ENCODE results near the gene HRC.
A peak's percentile ranks its signal among the peaks of the same experiment; 100 is the strongest.

Gene HRC

DNA sequence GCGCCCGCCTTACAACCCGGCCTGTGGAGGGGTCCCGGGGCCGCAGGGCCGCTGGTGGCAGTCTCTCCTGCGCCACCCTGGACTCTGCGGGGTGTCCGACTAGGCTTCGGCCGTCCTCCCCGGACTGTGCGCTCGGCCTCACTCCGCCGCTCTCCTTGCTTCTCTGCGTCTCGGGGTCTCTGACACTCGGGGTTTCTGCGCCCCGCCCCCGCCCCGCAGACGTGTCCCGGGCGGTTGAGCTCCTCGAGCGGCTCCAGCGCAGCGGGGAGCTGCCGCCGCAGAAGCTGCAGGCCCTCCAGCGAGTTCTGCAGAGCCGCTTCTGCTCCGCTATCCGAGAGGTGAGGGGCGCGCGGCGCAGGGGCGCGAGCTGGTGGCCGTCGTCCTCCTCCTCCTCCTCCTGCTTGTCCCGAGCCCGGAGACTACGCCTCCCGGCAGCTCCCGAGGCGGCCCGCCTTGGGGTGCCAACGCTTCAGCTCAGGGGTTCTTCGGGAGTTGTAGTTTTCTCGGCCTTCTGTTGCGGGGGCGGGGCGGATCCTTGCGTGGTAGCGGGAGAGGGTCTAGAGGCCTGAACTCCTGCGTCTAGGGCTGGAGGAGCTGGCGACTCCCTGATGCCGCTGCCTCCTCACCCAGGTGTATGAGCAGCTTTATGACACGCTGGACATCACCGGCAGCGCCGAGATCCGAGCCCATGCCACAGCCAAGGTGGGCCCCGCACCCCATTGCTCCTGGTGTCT is 40.4 kb downstream of the HRC start:
- DNase-seq (ENCODE audit: low read depth): no peak

DNA sequence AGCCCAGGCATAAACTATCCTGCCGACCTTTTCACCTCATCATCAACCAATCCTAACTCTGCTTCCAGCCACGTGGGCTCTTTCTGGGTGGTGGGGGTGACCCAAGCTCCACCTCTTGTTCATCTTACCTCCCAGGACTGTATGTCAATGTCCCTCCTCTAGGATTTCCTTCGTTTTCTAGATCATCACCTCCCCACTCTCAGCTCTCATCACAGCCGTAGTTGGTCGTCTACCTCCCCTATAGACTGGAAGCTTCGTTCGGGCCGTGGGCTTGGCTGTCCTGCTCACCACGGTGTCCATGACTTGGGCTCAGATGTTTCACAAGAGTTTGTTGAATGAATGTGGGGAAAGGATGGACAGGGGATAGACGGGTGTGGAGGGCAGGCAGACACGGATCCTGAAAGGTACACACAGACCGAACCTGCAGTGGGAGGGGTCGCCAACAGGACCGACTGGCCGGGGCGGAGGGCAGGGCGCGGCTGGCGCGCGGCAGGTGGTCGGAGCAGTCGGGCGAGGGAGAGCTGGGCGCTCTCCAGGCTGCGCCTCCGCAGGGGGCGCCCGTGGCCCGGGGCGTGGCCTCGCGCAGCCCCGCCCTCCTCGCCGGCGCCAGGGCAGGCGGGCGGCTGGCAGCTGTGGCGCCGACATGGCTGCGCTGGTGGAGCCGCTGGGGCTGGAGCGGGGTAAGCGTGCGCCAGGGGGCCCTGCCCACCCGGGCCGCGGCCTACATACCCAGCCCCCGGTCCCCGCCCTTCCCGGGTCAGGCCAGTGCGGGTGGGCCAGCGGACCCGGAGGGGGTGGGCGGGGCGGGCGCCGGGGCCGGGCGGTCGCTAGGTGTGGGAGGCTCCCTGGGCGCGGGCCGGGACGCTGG is 41.2 kb downstream of the HRC start, which contains the start of gene LIN7B:
Gene LIN7B, plus strand, starts transcription at position 609 of the 868 bp plus-strand sequence. Its CDS starts 35 bp downstream, at position 644.
- DNase-seq (ENCODE audit: low read depth): peak; percentile 53

DNA sequence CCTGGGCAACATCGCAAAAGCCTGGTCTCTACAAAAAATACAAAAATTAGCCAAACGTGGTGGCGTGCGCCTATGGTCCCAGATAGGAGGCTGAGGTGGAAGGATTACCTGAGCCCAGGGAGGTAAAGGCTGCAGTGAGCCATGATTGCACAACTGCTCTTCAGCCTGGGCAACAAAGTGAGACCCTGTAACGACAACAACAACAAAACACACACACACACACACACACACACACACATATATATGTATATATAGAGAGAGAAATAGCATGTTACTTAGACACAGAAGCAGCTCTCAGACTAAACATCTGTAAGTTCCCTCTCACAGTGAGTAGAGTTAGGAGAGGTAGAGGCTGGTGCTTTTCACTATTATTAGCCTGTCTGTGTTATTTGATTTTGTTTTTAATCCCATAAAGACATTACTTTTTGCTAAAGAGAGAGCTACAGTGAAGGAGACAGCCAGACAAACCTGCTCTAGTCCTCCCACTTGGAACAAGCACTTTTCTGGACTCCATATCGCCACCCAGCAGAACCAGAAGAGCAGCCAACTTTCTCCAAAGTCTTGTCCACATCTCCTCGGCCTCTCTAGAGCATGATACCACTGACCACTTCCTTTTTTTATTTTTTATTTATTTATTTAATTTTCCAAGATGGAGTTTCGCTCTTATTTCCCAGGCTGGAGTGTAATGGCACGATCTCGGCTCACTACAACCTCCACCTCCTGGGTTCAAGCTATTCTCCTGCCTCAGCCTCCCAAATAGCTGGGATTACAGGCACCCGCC is 43.8 kb downstream of the HRC start:
- no peak for DNase-seq (ENCODE audit: low read depth)

GRCh38 chr19:49110567-49110966 is 44.6 kb downstream of the HRC start:
- no peak for DNase-seq (ENCODE audit: low read depth)

GRCh38 chr19:49109569-49110233 is 45.5 kb downstream of the HRC start:
- no peak for DNase-seq (ENCODE audit: low read depth)

DNA sequence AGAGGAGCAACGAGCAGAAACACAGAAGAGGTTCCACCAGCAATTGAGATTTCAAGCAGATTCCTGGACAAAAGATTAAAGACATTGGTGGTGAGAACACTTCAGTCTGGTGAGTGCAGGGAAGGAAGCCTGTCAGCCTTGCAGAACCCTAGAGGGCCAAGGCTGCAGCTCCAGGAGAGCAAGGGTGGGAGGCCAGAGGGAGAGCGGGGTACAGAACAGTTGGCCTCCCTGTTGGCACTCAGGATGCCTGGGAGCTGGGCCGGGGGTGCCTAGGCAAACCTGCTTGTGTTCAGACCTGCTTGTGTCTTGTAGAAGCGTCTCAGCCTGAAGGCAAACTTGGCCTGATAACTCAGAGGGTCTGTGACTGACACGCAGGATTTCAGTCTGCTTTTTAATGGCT is 46.1 kb downstream of the HRC start:
- no peak for DNase-seq (ENCODE audit: low read depth)

DNA sequence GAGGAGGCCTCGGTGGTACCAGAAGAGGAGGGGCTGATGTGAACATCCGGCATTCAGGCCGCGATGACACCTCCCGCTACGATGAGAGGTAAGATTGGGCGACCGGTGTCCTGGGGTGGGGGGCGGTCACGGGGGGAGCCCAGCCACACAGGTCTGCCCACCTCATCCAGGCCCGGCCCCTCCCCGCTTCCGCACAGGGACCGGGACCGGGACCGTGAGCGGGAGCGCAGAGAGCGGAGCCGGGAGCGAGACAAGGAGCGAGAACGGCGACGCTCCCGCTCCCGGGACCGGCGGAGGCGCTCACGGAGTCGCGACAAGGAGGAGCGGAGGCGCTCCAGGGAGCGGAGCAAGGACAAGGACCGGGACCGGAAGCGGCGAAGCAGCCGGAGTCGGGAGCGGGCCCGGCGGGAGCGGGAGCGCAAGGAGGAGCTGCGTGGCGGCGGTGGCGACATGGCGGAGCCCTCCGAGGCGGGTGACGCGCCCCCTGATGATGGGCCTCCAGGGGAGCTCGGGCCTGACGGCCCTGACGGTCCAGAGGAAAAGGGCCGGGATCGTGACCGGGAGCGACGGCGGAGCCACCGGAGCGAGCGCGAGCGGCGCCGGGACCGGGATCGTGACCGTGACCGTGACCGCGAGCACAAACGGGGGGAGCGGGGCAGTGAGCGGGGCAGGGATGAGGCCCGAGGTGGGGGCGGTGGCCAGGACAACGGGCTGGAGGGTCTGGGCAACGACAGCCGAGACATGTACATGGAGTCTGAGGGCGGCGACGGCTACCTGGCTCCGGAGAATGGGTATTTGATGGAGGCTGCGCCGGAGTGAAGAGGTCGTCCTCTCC is 47.4 kb downstream of the HRC start:
- DNase-seq (ENCODE audit: low read depth): no peak

DNA sequence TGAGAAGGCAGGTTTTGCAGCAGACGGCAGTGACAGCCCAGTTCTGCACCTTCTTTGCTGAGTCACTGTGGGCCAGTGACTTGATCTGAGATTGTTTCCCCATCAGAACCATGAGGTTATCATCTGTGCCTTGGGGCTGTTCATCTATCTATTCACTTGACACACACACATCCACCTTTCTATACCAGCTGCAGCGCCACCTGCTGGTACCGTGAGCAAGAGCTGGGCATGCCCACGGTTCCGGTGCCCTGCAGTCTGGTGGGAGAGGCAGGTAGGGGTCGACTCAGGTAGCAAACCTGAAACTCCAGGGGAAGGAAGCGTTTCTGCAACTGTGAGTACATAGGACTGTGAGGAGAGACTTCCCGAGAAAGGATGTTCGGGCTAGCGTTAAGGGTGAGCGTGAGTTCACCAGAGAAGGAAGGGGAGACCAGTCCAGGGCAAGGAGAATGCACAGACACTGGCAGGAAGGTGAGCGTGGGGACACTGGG is 48.5 kb downstream of the HRC start:
- peak; percentile 53 for DNase-seq (ENCODE audit: low read depth)

DNA sequence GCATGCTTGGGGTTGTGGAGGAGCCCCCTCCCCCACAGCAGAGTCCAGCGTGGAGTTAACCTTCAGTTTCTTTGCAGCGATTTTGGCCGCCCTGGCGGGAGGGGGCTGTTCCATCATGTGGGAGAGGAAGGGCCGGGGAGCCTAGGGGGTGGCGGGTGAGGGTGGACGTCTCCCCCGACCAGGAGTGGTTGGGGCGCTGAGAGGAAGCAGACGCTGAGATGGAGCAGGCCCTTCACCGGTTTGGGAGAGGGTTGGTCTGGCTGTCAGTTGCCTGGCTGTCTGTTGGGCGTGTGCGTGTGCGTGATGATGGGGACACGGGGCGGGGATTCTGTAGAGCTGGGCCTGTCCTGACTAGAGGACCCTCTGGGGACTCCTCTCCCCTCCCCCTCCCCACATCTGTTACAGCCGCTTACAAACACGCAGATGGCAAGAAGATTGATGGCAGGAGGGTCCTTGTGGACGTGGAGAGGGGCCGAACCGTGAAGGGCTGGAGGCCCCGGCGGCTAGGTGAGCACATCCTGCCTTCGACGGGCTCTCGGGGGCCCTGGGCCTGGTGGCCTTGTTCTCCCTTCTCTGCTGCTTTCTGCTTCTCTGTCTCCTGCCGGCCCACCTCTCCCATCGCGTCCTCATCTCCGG is 50.8 kb downstream of the HRC start:
- no peak for DNase-seq (ENCODE audit: low read depth)

DNA sequence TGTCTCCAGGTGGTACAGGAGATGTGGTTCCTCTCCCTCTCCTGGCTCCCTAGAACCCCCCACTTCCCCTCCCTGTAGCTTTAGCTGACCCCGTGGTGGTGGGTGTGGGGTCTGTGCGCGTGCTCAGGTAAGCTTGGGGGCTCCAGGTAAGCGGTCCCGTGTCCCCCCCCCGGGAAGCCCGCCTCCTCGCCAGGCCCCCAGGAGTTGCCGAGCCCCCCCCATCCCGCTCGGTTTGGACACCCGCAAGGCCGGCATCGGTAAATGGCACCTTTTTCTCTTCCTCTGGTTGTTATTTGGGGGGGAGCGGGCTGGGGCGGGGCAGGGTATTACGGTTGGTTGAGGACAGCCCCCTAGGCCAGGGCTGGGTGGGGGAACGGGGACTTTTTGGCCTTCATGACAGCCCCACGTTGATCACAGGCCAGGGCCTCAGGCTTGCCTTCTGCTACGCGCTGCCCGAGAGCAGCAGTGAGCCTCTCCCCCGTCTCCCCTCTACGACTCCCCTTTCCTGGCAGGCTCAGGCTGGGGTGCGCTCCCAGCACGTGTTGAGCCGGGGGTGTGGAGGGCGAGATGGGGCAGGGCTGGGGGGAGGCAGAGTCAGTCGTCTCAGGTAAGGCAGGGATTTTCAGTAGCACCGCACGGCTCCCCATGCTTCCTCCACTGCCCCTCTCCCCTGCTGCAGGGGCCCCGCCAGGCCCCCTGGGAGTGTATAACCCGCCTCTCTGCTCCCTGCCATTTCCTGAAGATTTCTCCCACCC is 51.7 kb downstream of the HRC start:
- DNase-seq (ENCODE audit: low read depth): no peak

DNA sequence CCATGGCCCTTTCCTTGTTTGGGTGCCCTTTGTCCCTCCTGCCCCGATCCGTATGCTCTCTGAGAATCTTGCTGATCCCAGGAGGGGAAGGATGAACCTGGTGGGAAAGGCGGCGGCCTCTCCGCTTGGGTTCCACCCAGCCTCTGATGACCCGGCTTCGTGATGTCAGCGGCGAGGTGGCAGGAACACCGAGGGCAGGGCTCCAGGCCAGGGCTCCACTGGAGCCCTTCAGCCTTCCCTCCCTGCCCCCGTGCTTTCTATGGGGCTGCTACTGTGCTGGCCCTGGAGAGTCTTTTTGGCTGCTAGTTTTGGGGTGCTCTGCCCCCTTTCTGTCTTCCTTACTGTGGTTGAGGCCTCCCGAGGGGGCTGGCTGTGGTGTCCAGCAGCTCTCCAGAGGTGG is 52.9 kb downstream of the HRC start:
- DNase-seq (ENCODE audit: low read depth): no peak

Measured in activated gamma-delta T cell treated with anti-CD3 and anti-CD28 coated beads, Interleukin-2, amount 50 U/mL, for 16 hours (primary cell).